Left ventricle myocardium inferior (tissue), 1 donor: ENCODE data around the gene SNF8. TPM values are rescaled to one million over a fixed set of nuclear protein-coding genes. Genes with fewer than 3 reads are reported as not detected.
A peak's percentile ranks its signal among the peaks of the same experiment; 100 is the strongest.

ENCODE experiments used
- DNase-seq: peaks from one replicate; pipeline ENCODE4 v3.0.0-alpha.2; 2020
- H3K27ac ChIP-seq: fragments of 200-600 bp; replicated peaks from 2 replicates; pipeline ENCODE4 v1.8.0; 2021
- H3K27me3 ChIP-seq: fragments of 200-600 bp; 2 replicates; pipeline ENCODE4 v1.8.0; 2021; ENCODE audit warnings: low read depth
- H3K36me3 ChIP-seq: fragments of 200-600 bp; 2 replicates; pipeline ENCODE4 v1.8.0; 2021
- H3K4me1 ChIP-seq: fragments of 200-600 bp; 2 replicates; pipeline ENCODE4 v1.8.0; 2021
- H3K4me3 ChIP-seq: fragments of 200-600 bp; 2 replicates; pipeline ENCODE4 v1.8.0; 2021; ENCODE audit warnings: mild to moderate bottlenecking, moderate library complexity
- H3K9me3 ChIP-seq: fragments of 200-600 bp; replicated peaks from 2 replicates; pipeline ENCODE4 v1.8.0; 2021
- intact Hi-C: fragments of 100-400 bp; cut with micrococcal nuclease; formaldehyde crosslinking; loops from one replicate; pipeline ENCODE4 v1.11.0; 2022
- total RNA-seq: library from RNA; stranded (reverse); fragmentation: NEBNext Ultra II Directional; extraction: Animal tissue kit (Norgen Biotek cat#: 25700); gene quantifications from one replicate; pipeline ENCODE4 v1.2.1, GENCODE V29; 2021
- TF ChIP-seq, protein P1 (sequence below): fragments of 200-600 bp; IDR thresholded peaks from 2 replicates; pipeline ENCODE4 v1.8.0; 2021; ENCODE audit warnings: antibody characterized with exemption, mild to moderate bottlenecking, borderline replicate concordance
- donor health status: DM: no; HTN: yes; CAD: no; lungs with severe emphysema.

SNF8 gene
- total RNA-seq, 1 donor from 2014 or later, result 111 TPM

DNA sequence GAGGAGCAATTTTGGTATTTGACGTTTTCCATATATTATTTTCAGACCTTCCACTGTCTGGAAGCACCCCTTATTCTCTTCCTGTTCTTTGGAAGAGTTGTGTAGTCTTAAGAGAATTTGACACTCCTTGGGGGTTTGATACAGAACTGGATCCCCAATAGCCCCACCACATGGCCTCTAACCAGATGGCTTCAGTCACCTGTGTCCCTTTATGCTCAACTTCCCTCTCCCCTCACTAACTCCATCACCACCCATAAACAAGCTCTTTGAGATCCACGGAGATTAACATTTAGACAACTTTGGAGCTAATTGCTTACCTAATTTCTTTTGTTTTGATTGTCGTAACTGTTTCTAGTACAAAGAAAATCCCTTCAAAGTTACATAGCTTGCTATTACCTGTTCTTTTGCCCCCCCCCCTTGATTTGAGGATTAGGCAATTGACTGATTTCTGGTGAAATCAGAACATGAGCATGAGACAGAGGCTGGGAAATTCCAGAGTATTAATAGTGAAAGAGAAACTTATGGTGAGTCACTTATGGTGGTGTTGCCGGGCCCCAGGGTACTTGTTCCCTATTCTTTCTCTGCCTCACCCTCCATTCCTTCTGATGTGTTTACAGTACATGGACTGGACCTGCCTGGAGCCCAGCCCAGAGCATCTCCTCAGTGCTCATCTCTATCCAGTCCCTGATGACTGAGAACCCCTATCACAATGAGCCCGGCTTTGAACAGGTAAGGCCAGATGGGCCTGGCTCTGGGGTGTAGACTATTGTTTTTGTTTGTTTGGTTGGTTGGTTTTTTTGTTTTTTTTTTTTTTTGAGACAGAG is 29.0 kb downstream of the SNF8 start:
- no peak overlapping the region for H3K27ac ChIP-seq
- no peaks in the 10 kb centered on the region for H3K9me3 ChIP-seq
- TF ChIP-seq, protein P1, sequence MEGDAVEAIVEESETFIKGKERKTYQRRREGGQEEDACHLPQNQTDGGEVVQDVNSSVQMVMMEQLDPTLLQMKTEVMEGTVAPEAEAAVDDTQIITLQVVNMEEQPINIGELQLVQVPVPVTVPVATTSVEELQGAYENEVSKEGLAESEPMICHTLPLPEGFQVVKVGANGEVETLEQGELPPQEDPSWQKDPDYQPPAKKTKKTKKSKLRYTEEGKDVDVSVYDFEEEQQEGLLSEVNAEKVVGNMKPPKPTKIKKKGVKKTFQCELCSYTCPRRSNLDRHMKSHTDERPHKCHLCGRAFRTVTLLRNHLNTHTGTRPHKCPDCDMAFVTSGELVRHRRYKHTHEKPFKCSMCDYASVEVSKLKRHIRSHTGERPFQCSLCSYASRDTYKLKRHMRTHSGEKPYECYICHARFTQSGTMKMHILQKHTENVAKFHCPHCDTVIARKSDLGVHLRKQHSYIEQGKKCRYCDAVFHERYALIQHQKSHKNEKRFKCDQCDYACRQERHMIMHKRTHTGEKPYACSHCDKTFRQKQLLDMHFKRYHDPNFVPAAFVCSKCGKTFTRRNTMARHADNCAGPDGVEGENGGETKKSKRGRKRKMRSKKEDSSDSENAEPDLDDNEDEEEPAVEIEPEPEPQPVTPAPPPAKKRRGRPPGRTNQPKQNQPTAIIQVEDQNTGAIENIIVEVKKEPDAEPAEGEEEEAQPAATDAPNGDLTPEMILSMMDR, result no peak
- intact Hi-C loops, result no loop called here
- peaks cover 82% of the 10 kb centered on the region for H3K36me3 ChIP-seq
- H3K4me3 ChIP-seq, result no peak overlapping the region
- peaks cover 25% of the 10 kb centered on the region for H3K4me1 ChIP-seq
- H3K27me3 ChIP-seq, result no peaks in the 10 kb centered on the region
- no peak for DNase-seq

GRCh38 chr17:48912476-48912875 is 32.2 kb downstream of the SNF8 start:
- no peak overlapping the region for H3K4me3 ChIP-seq
- intact Hi-C loops, result no loop called here
- H3K27me3 ChIP-seq, result no peaks in the 10 kb centered on the region
- H3K27ac ChIP-seq, result no peak overlapping the region
- peaks cover 47% of the 10 kb centered on the region for H3K4me1 ChIP-seq
- TF ChIP-seq, protein P1, result no peak
- no peaks in the 10 kb centered on the region for H3K9me3 ChIP-seq
- no peak for DNase-seq
- H3K36me3 ChIP-seq, result peaks cover 50% of the 10 kb centered on the region

DNA sequence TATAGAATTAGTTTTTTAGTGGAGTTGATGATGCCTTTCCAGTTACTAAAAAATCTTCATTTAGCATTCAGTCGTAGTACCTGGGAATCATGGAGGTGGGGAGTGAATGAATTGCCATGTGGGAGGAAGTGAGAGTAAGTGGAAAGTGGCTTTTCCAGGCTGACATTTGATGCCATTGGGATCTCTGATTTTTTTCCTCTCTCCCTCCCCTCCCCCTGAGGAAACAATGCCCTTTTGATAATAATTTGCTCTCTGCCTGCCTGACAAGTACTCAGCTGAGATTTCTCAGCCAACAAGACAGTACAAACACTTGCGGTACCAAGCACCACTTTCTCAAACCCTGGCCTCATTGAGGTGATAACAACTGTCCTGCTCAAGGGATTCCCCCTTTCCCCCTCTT is 34.3 kb downstream of the SNF8 start:
- no peaks in the 10 kb centered on the region for H3K9me3 ChIP-seq
- peaks cover 47% of the 10 kb centered on the region for H3K4me1 ChIP-seq
- peak overlapping the region; percentile 92 for H3K4me3 ChIP-seq
- no peak for DNase-seq
- no peak overlapping the region for H3K27ac ChIP-seq
- H3K36me3 ChIP-seq, result peaks cover 29% of the 10 kb centered on the region
- intact Hi-C loops, result no loop called here
- H3K27me3 ChIP-seq, result no peaks in the 10 kb centered on the region
- TF ChIP-seq, protein P1, result no peak

DNA sequence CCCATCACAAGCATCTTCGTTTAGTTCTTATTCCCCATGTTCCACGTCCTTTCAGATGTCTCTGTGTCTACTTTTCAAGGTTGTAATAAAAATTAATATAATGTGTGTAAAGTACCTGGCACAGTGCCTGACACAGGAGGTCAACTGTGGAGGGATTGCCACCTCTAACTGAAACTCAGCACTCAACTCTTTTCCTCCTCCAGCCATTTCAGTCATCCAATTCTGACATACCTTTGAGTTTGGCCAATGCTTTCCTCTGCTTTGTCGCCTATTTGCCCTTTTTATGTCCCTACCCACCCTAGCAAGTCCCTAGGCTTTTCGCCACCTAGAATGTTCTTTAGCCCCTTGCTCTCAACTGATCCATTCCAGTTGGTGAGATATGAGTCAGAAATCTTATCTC is 34.9 kb downstream of the SNF8 start:
- TF ChIP-seq, protein P1, result no peak
- Histone ChIP-seq H3K27me3 (no peaks in the 10 kb centered on the region), H3K4me3 (peak overlapping the region; percentile 92), H3K27ac (peak overlapping the region; percentile 94), H3K9me3 (no peaks in the 10 kb centered on the region), H3K36me3 (peaks cover 26% of the 10 kb centered on the region), H3K4me1 (peaks cover 41% of the 10 kb centered on the region)
- DNase-seq, result no peak
- intact Hi-C loops, result no loop called here

DNA sequence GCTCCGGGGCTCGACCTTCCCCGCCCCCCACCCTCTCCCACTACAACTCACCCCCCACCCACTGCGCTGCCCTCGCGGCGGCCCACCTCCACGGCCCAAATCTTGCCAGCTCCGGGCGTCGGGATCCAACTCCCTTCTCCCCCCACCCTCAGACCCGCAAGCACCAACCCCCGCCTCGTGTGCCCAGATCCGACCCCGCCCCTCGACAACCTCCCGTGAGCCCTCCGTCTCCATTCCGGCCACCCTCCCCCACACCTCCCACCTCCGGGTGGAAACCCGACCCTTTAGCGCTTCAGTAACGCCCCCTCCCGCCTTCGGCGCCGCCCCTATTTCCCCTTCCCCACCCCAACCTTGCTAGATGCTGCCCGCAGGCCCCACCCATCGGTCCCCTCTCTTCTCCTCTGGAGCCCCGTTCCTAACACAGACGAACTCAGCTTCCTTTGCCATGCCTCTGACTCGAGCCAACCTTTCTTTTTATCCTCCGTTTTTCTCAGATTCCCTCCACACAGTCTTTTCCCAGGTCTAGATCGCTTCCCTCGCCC is 35.7 kb downstream of the SNF8 start:
- intact Hi-C loops, result no loop called here
- peak; percentile 80 for DNase-seq

More for the DNA sequence above, 35.7 kb downstream of the SNF8 start:
- Histone ChIP-seq H3K36me3 (peaks cover 26% of the 10 kb centered on the region), H3K4me1 (peaks cover 38% of the 10 kb centered on the region), H3K27me3 (no peaks in the 10 kb centered on the region), H3K9me3 (no peaks in the 10 kb centered on the region), H3K27ac (peak overlapping the region; percentile 94), H3K4me3 (peak overlapping the region; percentile 92)
- TF ChIP-seq, protein P1, result no peak
